HUES64 (cell line): Measurements from ENCODE around the gene OTUD7B.

Experiments used
- H3K27ac ChIP-seq: 2 replicates; pipeline ENCODE4 v1.7.0; 2013; ENCODE audit warnings: low read depth, low read length, inconsistent platforms
- H3K27me3 ChIP-seq: 2 replicates; pipeline ENCODE4 v1.6.1; 2013; ENCODE audit warnings: mild to moderate bottlenecking, low read length; ENCODE audit not compliant: insufficient read depth
- H3K36me3 ChIP-seq: 2 replicates; pipeline ENCODE4 v1.6.1; 2013; ENCODE audit warnings: mild to moderate bottlenecking, low read length; ENCODE audit not compliant: insufficient read depth
- H3K4me1 ChIP-seq: 2 replicates; pipeline ENCODE4 v1.6.1; 2013; ENCODE audit warnings: mild to moderate bottlenecking, low read length, moderate library complexity; ENCODE audit not compliant: insufficient read depth
- H3K4me3 ChIP-seq: 2 replicates; pipeline ENCODE4 v1.5.1; 2013; ENCODE audit warnings: mild to moderate bottlenecking, low read length, moderate library complexity
- H3K9ac ChIP-seq: 2 replicates; pipeline ENCODE4 v1.6.1; 2013; ENCODE audit warnings: mild to moderate bottlenecking, low read depth, low read length
- H3K9me3 ChIP-seq: 2 replicates; pipeline ENCODE4 v1.6.1; 2013; ENCODE audit warnings: low read depth, low read length; ENCODE audit not compliant: insufficient read depth
- WGBS: fragments of 150-250, 120-280 bp; methylation state at CpG from one replicate; pipeline ENCODE4 v1.1.7; 2013; ENCODE audit warnings: missing lambda C conversion rate; 5-methylcytosine and 5-hydroxymethylcytosine counted together

The OTUD7B gene

DNA sequence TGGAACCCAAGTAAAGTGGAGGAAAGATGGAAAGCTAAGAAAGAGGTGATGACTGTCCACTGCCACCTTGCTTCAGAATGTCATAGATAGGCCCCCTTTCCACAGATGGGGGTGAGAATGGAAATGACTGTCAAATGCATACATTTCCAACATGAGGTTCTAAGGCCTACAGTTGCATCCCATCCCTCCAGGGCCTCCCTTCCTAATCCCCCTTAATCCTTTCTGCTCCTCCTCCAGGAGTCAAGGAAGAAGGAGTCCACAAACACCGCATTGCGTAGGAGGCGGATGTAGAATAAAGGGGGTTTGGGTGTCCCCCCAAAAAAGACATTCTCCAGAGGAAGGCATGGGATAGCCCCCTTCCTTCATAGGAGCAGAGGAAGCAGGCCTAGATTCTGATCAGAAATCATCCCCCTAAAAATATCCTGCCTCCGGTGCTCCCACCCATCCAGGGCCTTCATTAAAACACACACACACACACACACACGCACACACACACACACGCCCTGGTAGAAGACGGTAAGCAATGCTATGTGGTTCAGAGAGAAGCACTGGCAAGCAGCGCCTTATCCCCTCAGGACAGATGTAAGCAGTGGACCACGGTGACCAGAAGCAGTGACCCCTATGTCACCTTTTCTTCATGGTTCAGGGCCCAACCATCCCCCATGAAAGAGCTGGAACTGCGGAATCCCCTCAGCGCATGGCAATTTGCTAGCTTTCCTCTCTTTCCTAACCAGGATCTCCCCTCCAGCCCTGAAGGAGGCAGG is 94.9 kb downstream of the OTUD7B start:
- Histone ChIP-seq H3K36me3 (peaks cover 26% of the 10 kb centered on the region), H3K9me3 (no peaks in the 10 kb centered on the region), H3K4me3 (peak overlapping the region; percentile 81), H3K4me1 (peaks cover 20% of the 10 kb centered on the region; the same call in 1 of the 2 replicates), H3K9ac (peak overlapping the region; percentile 14; the same call in 1 of the 2 replicates), H3K27ac (no peak overlapping the region), H3K27me3 (no peaks in the 10 kb centered on the region)
- 79% methylated on average over 10 of the region's 11 CpGs for WGBS

- no peaks in the 10 kb centered on the region for H3K9me3 ChIP-seq
- H3K4me1 ChIP-seq, result peaks cover 20% of the 10 kb centered on the region; the same call in 1 of the 2 replicates
- no peak overlapping the region for H3K4me3 ChIP-seq
- H3K27ac ChIP-seq, result no peak overlapping the region
- H3K36me3 ChIP-seq, result peaks cover 35% of the 10 kb centered on the region
- no peaks in the 10 kb centered on the region for H3K27me3 ChIP-seq
- no CpG with 5 or more reads among the region's 1 CpG for WGBS
- no peak overlapping the region for H3K9ac ChIP-seq
Measured at GRCh38 chr1:149914545-149914944, 96.0 kb downstream of the OTUD7B start.

GRCh38 chr1:149906570-149907075 is 103.9 kb downstream of the OTUD7B start:
- H3K27me3 ChIP-seq, result no peaks in the 10 kb centered on the region
- H3K4me1 ChIP-seq, result no peaks in the 10 kb centered on the region
- no peaks in the 10 kb centered on the region for H3K9me3 ChIP-seq
- peaks cover 59% of the 10 kb centered on the region for H3K36me3 ChIP-seq
- H3K4me3 ChIP-seq, result no peak overlapping the region
- no peak overlapping the region for H3K27ac ChIP-seq
- no peak overlapping the region for H3K9ac ChIP-seq
- 93% methylated on average over 9 of the region's 10 CpGs for WGBS

DNA sequence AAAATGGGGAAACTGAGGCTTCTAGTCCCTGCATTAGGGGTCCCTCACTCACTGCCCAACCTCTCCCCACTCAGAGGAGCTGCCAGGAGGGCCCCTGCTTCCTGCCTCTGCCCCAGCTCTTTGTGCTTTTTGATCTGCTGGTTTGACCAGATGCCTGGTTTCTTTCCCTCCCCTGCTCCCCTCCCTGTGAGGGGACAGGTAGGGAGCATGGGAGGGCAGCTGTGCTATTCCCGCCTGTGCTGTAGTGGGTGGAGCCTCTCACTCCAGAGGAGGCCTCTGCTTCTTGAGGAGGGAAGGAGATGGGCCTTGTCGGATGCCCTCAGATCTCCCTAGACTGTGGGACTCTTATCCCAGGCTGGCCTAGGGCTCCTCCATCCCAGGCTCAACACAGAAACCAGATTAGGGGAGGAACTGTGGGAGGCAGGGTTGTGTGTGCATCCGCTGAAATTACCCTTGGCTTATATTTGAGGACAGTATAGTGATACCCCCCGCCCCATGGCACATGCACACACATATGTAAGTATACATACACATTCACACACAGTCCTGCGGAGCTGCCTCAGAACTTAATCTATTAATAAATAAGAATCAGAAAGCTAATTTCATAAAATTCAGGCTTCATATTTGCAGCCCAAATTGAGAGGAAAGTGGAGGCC is 106.6 kb downstream of the OTUD7B start:
- H3K4me1 ChIP-seq, result no peaks in the 10 kb centered on the region
- H3K27ac ChIP-seq, result no peak overlapping the region
- H3K4me3 ChIP-seq, result no peak overlapping the region
- H3K9ac ChIP-seq, result no peak overlapping the region
- no peaks in the 10 kb centered on the region for H3K9me3 ChIP-seq
- WGBS, result 90% methylated on average over 2 of the region's 5 CpGs
- H3K36me3 ChIP-seq, result peaks cover 36% of the 10 kb centered on the region
- no peaks in the 10 kb centered on the region for H3K27me3 ChIP-seq

- peaks cover 4% of the 10 kb centered on the region; the same call in 1 of the 2 replicates for H3K36me3 ChIP-seq
- H3K27me3 ChIP-seq, result no peaks in the 10 kb centered on the region
- peak within 1 kb of the TSS; percentile 75 for H3K9ac ChIP-seq
- 0 out of 2 replicates have a peak within 1 kb of the TSS, but pooled peaks have one; percentile 14 for H3K27ac ChIP-seq
- 44% methylated on average over 65 of the region's 65 CpGs for WGBS
- peak within 1 kb of the TSS; percentile 65 for H3K4me3 ChIP-seq
- H3K4me1 ChIP-seq, result no peaks in the 10 kb centered on the region
- H3K9me3 ChIP-seq, result no peaks in the 10 kb centered on the region
Measured at GRCh38 chr1:149899460-149900284, 110.9 kb downstream of the OTUD7B start, which contains the start of gene BOLA1. TSS of gene BOLA1 (plus strand) at chr1:149899568. CDS start at chr1:149900060, 492 bp downstream.

GRCh38 chr1:149896575-149896974 is 114.0 kb downstream of the OTUD7B start:
- Histone ChIP-seq H3K4me3 (no peak overlapping the region), H3K9ac (no peak overlapping the region), H3K27me3 (no peaks in the 10 kb centered on the region), H3K36me3 (no peaks in the 10 kb centered on the region), H3K4me1 (no peaks in the 10 kb centered on the region), H3K27ac (no peak overlapping the region), H3K9me3 (no peaks in the 10 kb centered on the region)
- WGBS, result 96% methylated on average over 4 of the region's 4 CpGs

DNA sequence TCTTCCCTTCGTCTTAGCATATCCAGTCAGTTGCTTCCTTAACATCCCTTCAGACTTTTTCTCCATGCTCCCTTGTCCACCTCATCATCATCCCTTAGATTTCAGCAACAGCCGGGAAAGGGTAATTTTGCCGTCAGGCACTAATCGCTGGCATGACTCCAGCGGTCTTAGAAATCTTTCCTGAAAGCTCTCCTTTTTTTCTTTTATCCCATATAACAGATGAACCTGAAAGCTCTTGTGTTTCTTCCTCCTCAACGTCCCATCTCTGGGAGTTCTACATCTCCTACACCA is 121.6 kb downstream of the OTUD7B start:
- peak overlapping the region; percentile 77 for H3K4me3 ChIP-seq
- WGBS, result 33% methylated on average over 6 of the region's 6 CpGs
- peak overlapping the region; percentile 99 for H3K27ac ChIP-seq

DNA sequence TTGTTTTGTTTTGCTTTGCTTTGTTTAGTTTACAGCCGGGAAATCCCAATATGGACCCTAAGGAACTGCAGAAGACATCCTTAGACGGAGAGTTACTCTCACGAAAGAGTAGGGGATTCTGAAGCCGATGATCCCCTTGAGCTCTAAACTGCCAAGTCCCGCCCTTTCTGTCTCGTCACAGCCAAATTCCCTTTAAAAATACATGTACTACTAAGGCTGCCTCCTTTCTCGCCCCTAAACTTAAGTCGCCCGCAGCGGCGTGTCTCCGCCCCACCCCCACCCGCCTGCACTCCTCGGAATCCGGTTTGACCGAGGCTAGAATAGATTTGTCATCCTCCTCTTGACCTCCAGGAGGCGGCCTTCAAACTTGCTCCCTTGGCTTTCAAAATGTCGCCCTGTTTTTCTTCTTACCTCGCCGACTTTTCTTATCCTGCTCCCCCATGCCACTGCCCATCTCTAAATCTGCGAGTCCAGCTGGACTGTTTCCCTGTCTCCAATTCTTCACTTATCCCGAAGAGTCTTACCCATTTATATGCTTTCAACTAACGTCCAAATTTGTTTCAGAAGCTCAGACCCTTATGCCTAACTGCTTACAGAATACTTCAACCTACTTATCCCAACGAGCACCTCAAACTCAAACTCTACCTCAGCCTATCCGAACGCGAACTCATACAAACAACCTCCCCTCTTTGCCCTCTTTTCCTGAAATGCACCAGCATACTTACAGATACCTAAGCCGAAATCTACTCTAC is 122.1 kb downstream of the OTUD7B start:
- Histone ChIP-seq H3K4me3 (peak overlapping the region; percentile 77), H3K27me3 (no peaks in the 10 kb centered on the region), H3K4me1 (peaks cover 16% of the 10 kb centered on the region; the same call in 1 of the 2 replicates), H3K36me3 (no peaks in the 10 kb centered on the region), H3K9me3 (no peaks in the 10 kb centered on the region), H3K9ac (peak overlapping the region; percentile 94), H3K27ac (peak overlapping the region; percentile 99)
- 2% methylated on average over 28 of the region's 28 CpGs for WGBS

More for the DNA sequence above, 121.6 kb downstream of the OTUD7B start:
- Histone ChIP-seq H3K4me1 (peaks cover 16% of the 10 kb centered on the region; the same call in 1 of the 2 replicates), H3K27me3 (no peaks in the 10 kb centered on the region), H3K9ac (peak overlapping the region; percentile 94), H3K36me3 (no peaks in the 10 kb centered on the region), H3K9me3 (no peaks in the 10 kb centered on the region)
